ENCODE measurements around the gene NRG4.
"Not testable (repeated sequence)": the region's sequence is repeated elsewhere in the genome, so short reads cannot be mapped to it uniquely, and the experiment has no call there.

Gene NRG4

GRCh38 chr15:76011627-76012551 lies at the start of gene NRG4:
NRG4 (minus strand) TSS chr15:76012424; CDS start chr15:76011230, 1,194 bp downstream.
- DNase-seq: no peak

DNA sequence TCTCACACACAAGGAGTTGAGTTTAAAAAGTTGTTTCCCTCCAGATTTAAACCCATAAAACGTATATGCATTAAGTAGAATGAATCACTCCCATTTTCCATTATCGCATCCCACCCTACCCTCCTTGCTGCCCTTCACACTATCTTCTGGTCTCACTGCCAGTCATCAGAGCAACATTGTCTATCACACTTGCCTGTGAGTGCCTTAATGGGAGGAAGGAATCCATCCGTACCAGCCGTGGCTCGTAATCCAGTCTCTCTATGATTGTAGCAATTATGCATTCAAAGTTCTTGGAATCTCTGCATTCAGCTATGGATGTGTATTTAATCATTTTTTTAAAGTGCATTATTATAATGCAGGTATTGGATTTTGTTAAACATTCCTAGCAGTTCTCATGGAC lies 49.5 kb upstream of the NRG4 start:
- DNase-seq: no peak

DNA sequence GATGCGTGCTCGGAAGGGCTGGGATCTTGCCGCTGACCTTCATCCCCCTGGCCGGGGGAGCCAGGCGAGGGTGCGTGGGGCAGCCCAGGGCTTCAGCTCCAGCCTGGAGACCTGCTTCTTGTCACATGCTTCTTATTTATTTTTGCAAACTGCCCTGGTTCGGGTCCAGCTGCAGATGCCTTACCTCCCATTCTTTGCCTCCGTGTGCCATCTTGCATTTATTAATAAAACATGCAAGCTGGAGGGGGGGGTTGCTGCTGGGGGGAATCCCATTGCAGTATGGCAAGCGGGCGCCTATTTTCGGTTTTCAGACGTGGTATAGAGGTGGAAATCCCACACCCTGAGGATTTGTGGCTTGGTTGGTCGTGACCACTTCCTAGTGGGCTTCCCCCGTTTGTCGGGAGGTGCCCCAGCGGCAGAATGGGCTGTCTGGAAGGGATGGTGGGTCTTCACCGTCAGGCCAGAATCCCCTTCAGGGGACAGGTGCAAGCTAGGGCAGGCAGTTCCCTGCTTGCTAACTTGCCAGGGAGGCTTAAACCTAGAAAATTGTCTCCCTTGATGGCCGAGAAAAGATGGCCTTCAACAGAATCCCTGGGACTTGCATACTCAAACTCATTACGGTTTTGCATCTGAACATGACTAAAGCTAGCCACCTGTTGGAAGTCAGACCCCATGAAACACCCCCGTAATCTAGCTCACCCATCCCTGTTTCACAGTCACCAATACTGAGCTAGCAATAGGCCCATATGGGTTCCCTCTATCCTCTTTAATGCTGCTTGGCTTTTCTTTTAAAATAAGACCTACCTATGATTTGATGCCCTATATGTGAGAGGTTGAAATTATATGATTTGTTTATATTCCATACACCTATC lies 48.1 kb upstream of the NRG4 start:
- DNase-seq: peak; percentile 41

DNA sequence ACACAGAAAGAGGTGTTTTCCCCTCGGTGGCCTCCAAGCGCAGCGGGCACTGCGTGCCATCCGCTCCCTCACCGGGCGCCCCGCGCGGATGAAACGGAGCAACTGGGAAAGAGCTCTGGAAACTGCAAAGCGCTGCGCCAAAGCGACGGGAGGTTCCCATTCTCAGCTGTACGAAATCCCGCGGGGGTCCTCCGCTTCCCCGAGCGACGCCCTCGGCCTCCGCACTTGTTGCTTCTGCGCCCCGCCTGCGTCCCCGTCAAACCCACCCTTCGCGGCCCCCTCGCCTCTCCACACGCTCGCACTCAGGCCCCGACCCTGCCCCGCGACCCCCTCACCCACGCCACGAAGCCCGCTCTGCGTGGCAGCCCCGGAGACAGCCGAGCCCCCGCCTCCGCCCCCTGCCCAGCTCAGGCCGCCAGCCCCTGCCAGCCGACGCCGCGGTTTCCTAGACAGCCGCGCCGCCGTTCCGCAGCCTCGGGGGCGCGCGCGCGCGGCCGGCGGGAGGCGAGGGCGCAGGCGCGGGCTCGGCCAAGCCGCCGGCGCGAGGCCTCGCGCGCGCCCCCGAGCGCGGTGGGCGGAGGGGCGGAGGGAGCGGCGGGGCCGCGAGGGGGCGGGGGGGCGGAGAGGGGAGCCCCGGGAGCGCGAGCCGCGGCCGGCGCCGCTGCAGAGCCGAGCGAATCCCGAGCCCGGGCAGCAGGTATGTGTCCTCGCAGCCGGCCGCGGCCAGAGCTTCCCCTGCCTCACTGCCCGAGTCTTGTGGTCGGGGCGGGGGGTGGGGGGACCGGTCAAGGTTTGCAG lies 47.3 kb upstream of the NRG4 start, which contains the start of gene TMEM266:
TSS of gene TMEM266 (plus strand) at position 666 of the 798 bp plus-strand sequence. CDS start 74,279 bp downstream, outside the sequence.
- no peak for DNase-seq

DNA sequence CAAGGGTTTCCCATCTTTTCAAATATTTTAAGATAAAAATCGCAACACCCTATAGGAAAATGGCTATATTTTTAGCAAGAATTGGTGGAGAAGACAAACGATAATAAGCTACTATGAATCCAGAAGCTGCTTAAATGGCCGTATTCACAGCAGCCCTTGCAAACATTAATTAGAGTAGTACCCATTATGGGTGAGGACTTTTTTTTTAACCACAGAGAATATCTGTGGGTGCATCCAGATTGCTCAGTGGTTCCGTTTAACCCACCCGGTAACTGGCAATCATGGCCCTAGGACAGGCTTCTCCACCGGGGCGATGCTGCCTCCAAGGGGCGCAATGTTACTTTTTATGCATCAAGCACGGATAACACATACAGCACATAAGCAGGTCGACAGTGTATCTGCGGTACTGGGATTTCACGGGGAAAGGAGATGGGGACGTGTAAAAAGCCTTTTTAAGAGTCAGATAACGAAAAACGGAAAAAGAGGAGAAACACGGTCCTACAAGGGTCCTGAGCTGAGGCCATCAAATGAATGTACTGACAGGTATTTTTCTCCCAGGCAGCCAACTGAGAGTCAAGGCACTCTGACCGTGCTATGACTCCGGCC lies 46.6 kb upstream of the NRG4 start:
- DNase-seq: peak; percentile 9

DNA sequence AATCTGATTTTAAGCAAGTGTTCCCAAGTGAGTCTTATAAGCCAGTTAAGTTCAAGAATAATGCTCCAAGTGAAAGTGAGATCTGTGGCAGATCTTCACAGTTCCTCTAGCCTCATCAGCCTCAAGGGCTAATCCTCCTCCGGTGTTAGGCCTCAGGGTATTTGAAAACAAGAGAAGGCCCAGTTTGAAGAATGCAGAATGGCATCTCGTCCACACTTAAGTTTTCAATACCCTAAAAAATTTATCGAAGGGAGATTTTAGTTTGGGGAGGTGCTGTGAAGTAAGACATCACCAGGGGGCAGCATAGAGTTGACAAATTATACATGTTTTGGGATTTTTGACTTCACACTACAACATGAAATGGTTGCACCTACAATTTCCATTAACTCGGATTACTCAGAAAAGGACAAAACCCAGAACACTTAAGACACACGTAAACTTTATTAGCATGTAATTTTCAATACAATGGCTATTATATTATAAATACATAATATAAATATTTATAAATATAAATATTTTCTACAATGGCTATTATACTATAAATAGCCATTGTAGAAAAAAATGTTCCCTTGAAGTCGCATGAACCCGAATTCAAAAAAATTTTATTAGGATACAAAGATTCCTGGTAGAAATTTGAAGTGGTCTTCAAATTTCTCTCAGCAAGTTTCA lies 45.2 kb upstream of the NRG4 start:
- peak; percentile 56 for DNase-seq

DNA sequence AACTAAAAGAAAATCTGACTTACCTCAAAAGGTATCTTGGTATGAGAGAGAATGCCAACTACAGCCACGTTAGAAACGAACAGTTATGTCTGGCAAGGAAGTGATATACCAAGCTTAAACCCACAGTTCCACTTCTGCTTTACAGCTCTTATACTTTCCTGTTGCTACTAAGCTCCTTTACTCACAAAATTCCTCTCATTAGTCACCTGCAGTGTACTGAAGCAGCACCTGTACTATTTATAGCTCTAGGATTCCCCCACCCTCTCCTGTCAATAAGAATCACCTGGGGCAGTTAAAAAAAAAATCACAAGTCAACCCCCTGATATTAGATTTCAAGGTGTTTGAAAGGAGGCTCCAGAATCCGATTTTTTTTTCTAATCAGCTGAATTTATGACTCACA lies 44.7 kb upstream of the NRG4 start:
- no peak for DNase-seq

GRCh38 chr15:76054201-76054600 lies 42.0 kb upstream of the NRG4 start:
- DNase-seq: not testable (repeated sequence)

GRCh38 chr15:76038512-76038911 lies 26.3 kb upstream of the NRG4 start:
- no peak for DNase-seq

DNA sequence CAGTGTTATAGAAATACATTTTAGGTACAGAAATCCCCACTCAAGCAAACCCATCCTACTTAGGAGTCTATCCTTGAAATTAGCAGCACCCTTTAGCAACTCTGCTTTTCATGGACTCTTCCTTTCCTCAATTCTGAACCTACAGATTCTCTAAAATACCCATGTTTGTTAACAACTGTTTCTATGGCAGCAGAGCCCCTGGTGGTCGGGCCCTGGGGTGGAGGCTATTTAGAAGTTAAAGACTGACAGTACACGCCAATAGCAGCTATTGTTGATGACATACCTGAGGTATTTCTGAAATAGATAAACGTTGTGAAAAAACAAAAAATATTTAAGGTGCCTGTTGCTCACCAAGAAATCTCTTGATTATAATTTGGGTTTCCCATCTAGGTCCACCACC lies 23.4 kb upstream of the NRG4 start:
- no peak for DNase-seq

DNA sequence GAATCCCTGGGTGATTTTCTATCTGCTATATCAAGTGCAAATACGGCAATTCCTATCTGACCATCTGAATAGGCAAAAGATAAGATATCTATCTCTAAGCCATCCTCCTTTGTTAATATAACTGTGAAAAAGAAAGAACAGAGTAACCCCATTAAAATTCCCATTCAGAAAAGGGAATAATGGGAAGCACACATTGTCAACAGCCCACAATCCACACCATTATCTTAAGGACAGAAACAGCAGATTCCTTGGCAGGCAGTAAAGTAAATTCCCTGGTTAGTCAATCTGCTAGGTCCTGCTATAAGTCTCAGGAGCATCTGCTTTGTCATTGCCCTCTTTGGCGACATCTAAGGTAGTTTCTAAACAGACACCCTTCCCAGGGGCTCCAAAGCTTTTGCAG lies 21.9 kb upstream of the NRG4 start:
- no peak for DNase-seq

DNA sequence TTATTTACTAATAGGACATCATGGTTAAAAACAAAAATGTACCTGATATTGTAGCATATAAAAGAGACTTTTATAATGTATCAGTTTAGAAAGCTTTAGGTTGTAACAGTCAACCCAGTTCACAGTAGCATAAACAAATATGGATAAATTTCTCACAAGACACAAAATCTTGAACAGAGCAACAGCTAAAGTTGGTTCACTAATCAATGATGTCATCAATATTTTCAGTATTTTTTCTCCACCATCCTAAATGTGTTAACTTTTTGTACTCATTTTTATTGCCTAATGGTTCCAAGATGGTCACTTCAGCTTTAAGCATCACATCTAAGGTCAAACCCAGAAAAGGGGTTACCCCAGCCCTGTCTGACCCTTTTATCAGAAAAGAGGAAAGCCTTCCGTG lies 21.2 kb upstream of the NRG4 start:
- DNase-seq: no peak

GRCh38 chr15:76032046-76032445 lies 19.8 kb upstream of the NRG4 start:
- no peak for DNase-seq

- no peak for DNase-seq
Observed at GRCh38 chr15:76024021-76024768, 12.0 kb upstream of the NRG4 start.

DNA sequence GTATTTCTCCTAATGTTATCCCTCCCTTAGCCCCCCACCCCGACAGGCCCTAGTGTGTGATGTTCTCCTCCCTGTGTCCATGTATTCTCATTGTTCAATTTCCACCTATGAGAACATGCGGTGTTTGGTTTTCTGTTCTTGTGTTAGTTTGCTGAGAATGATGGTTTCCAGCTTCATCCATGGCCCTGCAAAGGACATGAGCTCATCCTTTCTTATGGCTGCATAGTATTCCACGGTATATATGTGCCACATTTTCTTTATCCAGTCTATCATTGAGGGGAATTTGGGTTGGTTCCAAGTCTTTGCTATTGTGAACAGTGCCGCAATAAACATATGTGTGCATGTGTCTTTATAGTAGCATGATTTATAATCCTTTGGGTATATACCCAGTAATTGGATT lies 1.2 kb upstream of the NRG4 start:
- DNase-seq: not testable (repeated sequence)

GRCh38 chr15:76010613-76011012 lies 1.6 kb downstream of the NRG4 start:
- DNase-seq: no peak

DNA sequence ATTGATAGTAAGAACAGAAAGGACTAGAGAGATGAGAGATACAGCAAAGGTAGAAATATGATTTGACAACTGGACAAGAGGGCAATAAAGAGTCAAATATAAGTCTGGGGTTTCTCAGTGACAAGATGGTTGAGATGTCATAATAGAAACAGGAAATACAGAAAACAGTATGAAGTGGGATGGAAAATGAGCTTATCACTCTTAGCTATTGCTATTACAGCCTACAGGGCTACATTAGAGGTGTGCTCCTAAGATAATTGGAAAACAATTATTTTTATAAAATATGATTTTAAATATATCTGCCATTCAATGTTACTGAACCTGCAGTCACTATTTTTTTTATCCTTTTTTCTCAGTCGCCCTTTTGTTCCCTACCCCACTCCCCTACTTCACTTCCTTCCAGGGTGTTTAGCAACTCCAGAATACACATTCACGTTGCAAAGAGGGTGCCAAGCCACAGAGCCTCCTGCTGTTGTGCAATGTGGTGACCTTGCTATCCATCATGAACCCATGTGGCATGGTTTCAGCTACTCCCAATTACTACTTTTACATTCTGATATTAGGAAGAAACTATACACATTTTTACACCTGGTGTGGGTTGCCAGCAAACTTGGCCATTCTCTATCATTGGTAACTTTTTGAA lies 6.0 kb downstream of the NRG4 start:
- no peak for DNase-seq

GRCh38 chr15:76003364-76003763 lies 8.9 kb downstream of the NRG4 start:
- no peak for DNase-seq

DNA sequence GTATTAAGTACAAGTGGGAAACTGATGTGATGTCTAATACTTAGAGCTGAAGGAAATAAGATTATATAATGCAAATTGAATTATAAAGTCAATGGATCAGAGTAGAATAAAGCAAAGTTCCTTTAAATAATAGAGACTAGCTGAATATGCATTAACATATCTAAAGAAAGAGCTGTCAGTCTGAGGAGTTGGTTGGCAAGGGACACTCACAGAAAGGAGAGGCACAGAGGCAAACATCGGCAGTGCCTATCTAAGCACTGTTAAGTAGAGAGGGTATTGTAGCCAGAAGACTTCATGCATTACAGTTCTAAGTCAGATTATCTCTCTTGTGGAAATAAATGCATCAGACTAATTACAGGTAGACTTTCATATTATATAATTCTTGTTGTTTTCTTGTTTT lies 16.6 kb downstream of the NRG4 start:
- no peak for DNase-seq

DNA sequence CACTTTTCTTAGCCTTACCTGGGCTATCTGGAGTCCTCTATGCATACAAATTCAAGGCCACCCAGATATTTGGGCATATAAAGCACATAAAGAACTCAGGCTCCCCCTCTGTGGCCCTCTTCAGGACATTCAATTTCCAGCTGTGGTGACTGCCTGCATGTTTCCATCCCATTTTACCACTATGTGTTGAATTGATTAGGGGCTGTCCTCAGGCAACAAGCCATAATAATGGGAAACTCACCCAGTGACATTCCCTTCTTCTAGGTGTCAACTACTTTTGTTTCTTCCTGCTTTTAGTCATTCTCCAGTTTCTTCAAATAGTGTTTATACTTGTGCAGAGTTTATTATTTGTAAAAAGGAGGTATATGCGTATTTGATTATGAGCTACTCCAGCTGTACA lies 18.0 kb downstream of the NRG4 start:
- DNase-seq: no peak

- DNase-seq: no peak
Observed at GRCh38 chr15:75992897-75993296, 19.3 kb downstream of the NRG4 start.

Data from CD4-positive, alpha-beta T cell treated with Interleukin-17A for 1 hour (primary cell).